Measurements from ENCODE around the gene C10orf90.

The C10orf90 gene

GRCh38 chr10:126407831-126408230 is 262.7 kb downstream of the C10orf90 start:
- TF ChIP-seq NFRKB (IDR thresholded peaks at IDR 0.05) (no peak), SP1 (IDR thresholded peaks at IDR 0.05) (no peak), CTBP1 (IDR thresholded peaks at IDR 0.05; ENCODE audit: borderline replicate concordance) (no peak)
- CTCF ChIA-PET = interaction anchor here (0.9 kb wide), 1 partner anchor 10 kb away, joined by 3 read pairs; no protein-coding TSS in a partner anchor
- POLR2A ChIA-PET = no interaction called here
- no peak for DNase-seq (ENCODE audit: extremely low spot score)

- no peak for DNase-seq (ENCODE audit: extremely low spot score)
- TF ChIP-seq TARDBP (IDR thresholded peaks at IDR 0.05) (no peak), SP1 (IDR thresholded peaks at IDR 0.05) (no peak), FOXM1 (IDR thresholded peaks at IDR 0.05; ENCODE audit: borderline replicate concordance) (no peak), ZNF384 (IDR thresholded peaks at IDR 0.05) (no peak), FOXA1 (IDR thresholded peaks at IDR 0.05) (no peak)
- ChIA-PET POLR2A (no interaction called here), CTCF (no interaction called here)
Observed at GRCh38 chr10:126405239-126405775, 265.2 kb downstream of the C10orf90 start.

GRCh38 chr10:126402721-126403695 is 267.5 kb downstream of the C10orf90 start:
- ChIA-PET POLR2A (no interaction called here), CTCF (interaction anchor here (0.9 kb wide), 1 partner anchor 50 kb away, joined by 3 read pairs; no protein-coding TSS in a partner anchor)
- DNase-seq (ENCODE audit: extremely low spot score) = no peak
- TF ChIP-seq LEF1 (IDR thresholded peaks at IDR 0.05; ENCODE audit: borderline replicate concordance) (no peak), SP1 (IDR thresholded peaks at IDR 0.05) (no peak), ZNF384 (IDR thresholded peaks at IDR 0.05) (no peak), ARNT (IDR thresholded peaks at IDR 0.05) (no peak), FOXM1 (IDR thresholded peaks at IDR 0.05; ENCODE audit: borderline replicate concordance) (no peak), FOXA1 (IDR thresholded peaks at IDR 0.05) (no peak), BHLHE40 (IDR thresholded peaks at IDR 0.05; ENCODE audit: borderline replicate concordance) (no peak), TARDBP (IDR thresholded peaks at IDR 0.05) (no peak), NFRKB (IDR thresholded peaks at IDR 0.05) (no peak), L3MBTL2 (conservative IDR thresholded peaks at IDR 0.05) (no peak), HDGF (IDR thresholded peaks at IDR 0.05; ENCODE audit: borderline replicate concordance) (no peak), PKNOX1 (IDR thresholded peaks at IDR 0.05) (no peak), FOXK2 (IDR thresholded peaks at IDR 0.05) (no peak), ELF4 (IDR thresholded peaks at IDR 0.05) (no peak), CTBP1 (IDR thresholded peaks at IDR 0.05; ENCODE audit: borderline replicate concordance) (no peak), SUZ12 (IDR thresholded peaks at IDR 0.05) (no peak)

GRCh38 chr10:126400641-126401040 is 269.9 kb downstream of the C10orf90 start:
- no peak for TF ChIP-seq ARNT (IDR thresholded peaks at IDR 0.05)
- no peak for TF ChIP-seq SUZ12 (IDR thresholded peaks at IDR 0.05)
- TF ChIP-seq ZNF384 (IDR thresholded peaks at IDR 0.05) = no peak
- TF ChIP-seq CTBP1 (IDR thresholded peaks at IDR 0.05; ENCODE audit: borderline replicate concordance) = no peak
- TF ChIP-seq FOXM1 (IDR thresholded peaks at IDR 0.05; ENCODE audit: borderline replicate concordance) = no peak
- TF ChIP-seq LEF1 (IDR thresholded peaks at IDR 0.05; ENCODE audit: borderline replicate concordance) = no peak
- no peak for TF ChIP-seq PKNOX1 (IDR thresholded peaks at IDR 0.05)
- TF ChIP-seq SP1 (IDR thresholded peaks at IDR 0.05) = no peak
- ChIA-PET CTCF (no interaction called here), POLR2A (no interaction called here)
- DNase-seq (ENCODE audit: extremely low spot score) = no peak

GRCh38 chr10:126398924-126399323 is 271.6 kb downstream of the C10orf90 start:
- no peak for DNase-seq (ENCODE audit: extremely low spot score)
- POLR2A ChIA-PET = no interaction called here
- TF ChIP-seq FOXA1 (IDR thresholded peaks at IDR 0.05) (no peak), SUZ12 (IDR thresholded peaks at IDR 0.05) (no peak), FOXM1 (IDR thresholded peaks at IDR 0.05; ENCODE audit: borderline replicate concordance) (no peak), NFRKB (IDR thresholded peaks at IDR 0.05) (no peak), ARNT (IDR thresholded peaks at IDR 0.05) (no peak), L3MBTL2 (conservative IDR thresholded peaks at IDR 0.05) (no peak)
- CTCF ChIA-PET = no interaction called here

- DNase-seq (ENCODE audit: extremely low spot score) = no peak
- ChIA-PET CTCF (no interaction called here), POLR2A (no interaction called here)
- no peak for TF ChIP-seq SP1 (IDR thresholded peaks at IDR 0.05)
- TF ChIP-seq LEF1 (IDR thresholded peaks at IDR 0.05; ENCODE audit: borderline replicate concordance) = no peak
- no peak for TF ChIP-seq ARNT (IDR thresholded peaks at IDR 0.05)
Observed at GRCh38 chr10:126398383-126398743, 272.1 kb downstream of the C10orf90 start.

- POLR2A ChIA-PET = no interaction called here
- TF ChIP-seq FOXK2 (IDR thresholded peaks at IDR 0.05) (no peak), SUZ12 (IDR thresholded peaks at IDR 0.05) (no peak), TARDBP (IDR thresholded peaks at IDR 0.05) (no peak), ELF4 (IDR thresholded peaks at IDR 0.05) (no peak), ARNT (IDR thresholded peaks at IDR 0.05) (no peak), NFRKB (IDR thresholded peaks at IDR 0.05) (no peak), FOXA1 (IDR thresholded peaks at IDR 0.05) (no peak)
- CTCF ChIA-PET = no interaction called here
- DNase-seq (ENCODE audit: extremely low spot score) = no peak
Observed at GRCh38 chr10:126397640-126398382, 272.7 kb downstream of the C10orf90 start.

Measured in HEK293T (cell line).